CD14-positive monocyte (primary cell): Measurements from ENCODE around the gene RIMS1. TPM values are rescaled to one million over a fixed set of nuclear protein-coding genes. Genes with fewer than 3 reads are reported as not detected.

ENCODE experiments used
- DNase-seq, 3 donors: peaks; one replicate each; pipeline ENCODE4 v3.0.0-alpha.2; 2011 to 2022
- H2AFZ ChIP-seq: 2 replicates; pipeline ENCODE4 v1.6.0; 2012; ENCODE audit warnings: mild to moderate bottlenecking, low read depth, low read length, inconsistent platforms; ENCODE audit not compliant: insufficient read depth, poor library complexity, severe bottlenecking
- H3K27ac ChIP-seq, 2 donors: 1 replicate in 1 of 2; 2 replicates in 1 of 2; pipeline ENCODE4 v1.5.1; 2012 to 2013; ENCODE audit warnings: low read length in 2 of 2, control low read depth in 1 of 2, inconsistent platforms in 1 of 2, low read depth in 1 of 2, mild to moderate bottlenecking in 1 of 2
- H3K27me3 ChIP-seq, 2 donors: one replicate each; pipeline versions ENCODE4 v1.6.0 to v1.6.1; 2011 to 2013; ENCODE audit warnings: low read length in 2 of 2; ENCODE audit not compliant: control insufficient read depth in 2 of 2, insufficient read depth in 2 of 2
- H3K36me3 ChIP-seq, 2 donors: replicated peaks in 1 of 2; 1 replicate in 1 of 2; 2 replicates in 1 of 2; pipeline versions ENCODE4 v1.5.1 to v1.6.1; 2012 to 2013; ENCODE audit warnings: low read length in 2 of 2, control low read depth in 1 of 2, inconsistent platforms in 1 of 2, mild to moderate bottlenecking in 1 of 2; ENCODE audit not compliant: insufficient read depth in 2 of 2, control insufficient read depth in 1 of 2
- H3K4me1 ChIP-seq, 2 donors: 1 replicate in 1 of 2; 2 replicates in 1 of 2; pipeline versions ENCODE4 v1.5.1 to v1.6.1; 2012 to 2013; ENCODE audit warnings: low read length in 2 of 2, control low read depth in 1 of 2, inconsistent platforms in 1 of 2, mild to moderate bottlenecking in 1 of 2, moderate library complexity in 1 of 2; ENCODE audit not compliant: insufficient read depth in 2 of 2, control insufficient read depth in 1 of 2
- H3K4me2 ChIP-seq: replicated peaks from 2 replicates; pipeline ENCODE3; 2012; ENCODE audit warnings: low read length, moderate library complexity, mild to moderate bottlenecking; ENCODE audit not compliant: poor library complexity, severe bottlenecking; ENCODE audit errors: extremely low read depth
- H3K4me3 ChIP-seq, 3 experiments: fragments of 200-600 bp in 1 of 3; sonication (generic) in 1 of 3; replicated peaks in 1 of 3; 1 replicate in 2 of 3; 2 replicates in 1 of 3; pipeline ENCODE4 v1.5.1; 2011 to 2013; ENCODE audit warnings: low read length in 3 of 3, mild to moderate bottlenecking in 3 of 3, control low read depth in 2 of 3, low read depth in 2 of 3, inconsistent platforms in 1 of 3, moderate library complexity in 1 of 3
- H3K79me2 ChIP-seq: 2 replicates; pipeline ENCODE4 v1.6.0; 2012; ENCODE audit warnings: mild to moderate bottlenecking, control low read depth, inconsistent platforms, low read length, moderate library complexity; ENCODE audit not compliant: insufficient read depth
- H3K9ac ChIP-seq: 2 replicates; pipeline ENCODE4 v1.6.0; 2017; ENCODE audit warnings: low read length, mild to moderate bottlenecking; ENCODE audit not compliant: insufficient read depth, poor library complexity, severe bottlenecking
- H3K9me3 ChIP-seq, 2 donors: replicated peaks in 1 of 2; 1 replicate in 1 of 2; 2 replicates in 1 of 2; pipeline versions ENCODE4 v1.5.1 to v1.6.1; 2012 to 2013; ENCODE audit warnings: low read length in 2 of 2, control low read depth in 1 of 2; ENCODE audit not compliant: control insufficient read depth in 1 of 2, insufficient read depth in 1 of 2
- H4K20me1 ChIP-seq: 2 replicates; pipeline ENCODE4 v1.6.0; 2012; ENCODE audit warnings: mild to moderate bottlenecking, low read length, control low read depth, moderate library complexity; ENCODE audit not compliant: insufficient read depth
- H3K27ac Mint-ChIP-seq, 7 donors: one replicate each; pipeline ENCODE4 v1.8.0; 2020; ENCODE audit warnings: mild to moderate bottlenecking in 7 of 7, mixed read lengths in 7 of 7, moderate library complexity in 6 of 7, inconsistent platforms in 2 of 7
- H3K27me3 Mint-ChIP-seq, 3 donors: one replicate each; pipeline ENCODE4 v1.8.0; 2021 to 2022; ENCODE audit warnings: low read depth in 3 of 3, mild to moderate bottlenecking in 3 of 3, mixed read lengths in 3 of 3, moderate library complexity in 3 of 3, inconsistent platforms in 1 of 3
- H3K36me3 Mint-ChIP-seq, 2 donors: one replicate each; pipeline ENCODE4 v1.8.0; 2020; ENCODE audit warnings: mixed read lengths in 2 of 2, inconsistent platforms in 1 of 2, mild to moderate bottlenecking in 1 of 2
- H3K4me1 Mint-ChIP-seq: one replicate; pipeline ENCODE4 v1.8.0; 2020; ENCODE audit warnings: mild to moderate bottlenecking, mixed read lengths
- H3K4me3 Mint-ChIP-seq, 2 donors: one replicate each; pipeline ENCODE4 v1.8.0; 2020; ENCODE audit warnings: mild to moderate bottlenecking in 2 of 2, mixed read lengths in 2 of 2, moderate library complexity in 1 of 2
- H3K9me3 Mint-ChIP-seq, 7 donors: one replicate each; pipeline ENCODE4 v1.8.0; 2020 to 2022; ENCODE audit warnings: mixed read lengths in 7 of 7, mild to moderate bottlenecking in 6 of 7, moderate library complexity in 6 of 7, inconsistent platforms in 2 of 7
- CTCF ChIP-seq: fragments of 200-600 bp; IDR thresholded peaks from one replicate; pipeline ENCODE4 v1.8.0; 2022; ENCODE audit warnings: antibody characterized with exemption, mild to moderate bottlenecking
- WGBS: methylation state at CpG from one replicate; pipeline ENCODE4 v1.1.5; 2013; ENCODE audit warnings: missing lambda C conversion rate; ENCODE audit not compliant: insufficient coverage; 5-methylcytosine and 5-hydroxymethylcytosine counted together
- intact Hi-C, 2 donors: fragments of 100-400 bp; cut with micrococcal nuclease; formaldehyde crosslinking; loops; one replicate each; pipeline versions ENCODE4 v1.15.0 to v1.15.1; 2023
- polyA plus RNA-seq, 3 donors: library from polyadenylated mRNA; depleted of rRNA in 1 of 3; unstranded in 2 of 3; stranded (reverse) in 1 of 3; fragments of 300-500 nt in 2 of 3; fragments of >200 nt in 1 of 3; fragmentation: Illumina TruSeq in 2 of 3; gene quantifications; 1 replicate in 2 of 3; 2 replicates in 1 of 3; pipeline ENCODE4 v1.2.3, GENCODE V29; 2012 to 2021

Gene RIMS1
- polyA plus RNA-seq, 3 donors = not detected

GRCh38 chr6:72363844-72364740 lies 477.7 kb downstream of the RIMS1 start:
- Mint-ChIP-seq H3K4me1 (no peaks in the 10 kb centered on the region), H3K36me3 (no peaks in the 10 kb centered on the region), H3K27ac (peak overlapping the region in 1 of 7 donors; percentile 64), H3K9me3 (peaks cover 0 to 2% (median 0%) of the 10 kb centered on the region in 7 donors), H3K4me3 (no peak overlapping the region), H3K27me3 (peaks cover 0 to 3% (median 1%) of the 10 kb centered on the region in 3 donors)
- no peaks in the 10 kb centered on the region for H3K79me2 ChIP-seq
- 78% methylated on average over 3 of the region's 7 CpGs for WGBS
- H3K4me3 ChIP-seq = no peak overlapping the region
- H3K27me3 ChIP-seq = peaks cover 0 to 2% of the 10 kb centered on the region in 2 donors
- H3K4me1 ChIP-seq = no peaks in the 10 kb centered on the region
- TF ChIP-seq CTCF = no peak
- no peaks in the 10 kb centered on the region for H3K9me3 ChIP-seq
- H3K4me2 ChIP-seq = no peak overlapping the region
- DNase-seq = no peak
- H3K27ac ChIP-seq = no peak overlapping the region
- no peak overlapping the region for H3K9ac ChIP-seq
- intact Hi-C loops = no loop called here
- H3K36me3 ChIP-seq = no peaks in the 10 kb centered on the region
- H4K20me1 ChIP-seq = no peaks in the 10 kb centered on the region
- no peak overlapping the region for H2AFZ ChIP-seq

- 100% methylated on average over 1 of the region's 4 CpGs for WGBS
- Histone ChIP-seq H3K4me2 (no peak overlapping the region), H3K27me3 (no peaks in the 10 kb centered on the region), H3K36me3 (no peaks in the 10 kb centered on the region), H3K4me3 (no peak overlapping the region), H2AFZ (no peak overlapping the region), H3K4me1 (no peaks in the 10 kb centered on the region), H3K9ac (no peak overlapping the region), H4K20me1 (no peaks in the 10 kb centered on the region), H3K79me2 (no peaks in the 10 kb centered on the region), H3K27ac (no peak overlapping the region), H3K9me3 (no peaks in the 10 kb centered on the region)
- Mint-ChIP-seq H3K27ac (no peak overlapping the region), H3K36me3 (no peaks in the 10 kb centered on the region), H3K4me3 (no peak overlapping the region), H3K9me3 (peaks cover 0 to 2% (median 0%) of the 10 kb centered on the region in 7 donors), H3K27me3 (peaks cover 1 to 7% (median 2%) of the 10 kb centered on the region in 3 donors), H3K4me1 (no peaks in the 10 kb centered on the region)
- no peak for TF ChIP-seq CTCF
- intact Hi-C loops = no loop called here
- DNase-seq = no peak
These were observed 479.4 kb downstream of the RIMS1 start for GRCh38 chr6:72365773-72366172.
